Measurements from ENCODE around the gene UST.

UST gene

DNA sequence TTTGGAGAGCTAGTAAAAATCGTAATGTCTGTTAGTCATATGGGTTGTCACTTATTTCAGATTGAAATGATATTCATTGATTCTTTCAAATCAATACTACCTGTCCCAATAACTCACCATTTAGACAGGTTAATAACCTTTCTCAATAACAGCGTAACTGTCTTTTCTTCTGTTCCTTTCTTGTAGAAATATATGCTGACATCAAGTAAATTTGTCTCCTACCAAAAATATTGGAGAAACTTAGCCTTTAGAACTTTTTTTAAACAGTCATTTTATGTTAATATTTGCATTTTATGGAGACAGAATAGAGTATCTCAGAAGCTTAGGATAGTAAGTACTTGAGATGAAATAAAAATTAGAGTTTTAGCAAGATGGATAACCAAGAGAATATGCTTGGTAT, 278.2 kb downstream of the UST start:
- no peaks in the 10 kb centered on the region for H3K9me3 ChIP-seq (ENCODE audit: control insufficient read depth, low read length)
- no peak for DNase-seq (ENCODE audit: low read depth)
- H3K9ac ChIP-seq (ENCODE audit: low read length) = no peak overlapping the region
- no peaks in the 10 kb centered on the region for H3K27me3 ChIP-seq (replicated peaks; ENCODE audit: control insufficient read depth, insufficient read depth, low read length)
- peaks cover 6% of the 10 kb centered on the region for H3K4me1 ChIP-seq (ENCODE audit: control insufficient read depth, insufficient read depth, low read length)
- peaks cover 9% of the 10 kb centered on the region for H3K36me3 ChIP-seq (ENCODE audit: control insufficient read depth, insufficient read depth, low read length, severe bottlenecking)
- H3K4me3 ChIP-seq (ENCODE audit: low read length) = no peak overlapping the region

DNA sequence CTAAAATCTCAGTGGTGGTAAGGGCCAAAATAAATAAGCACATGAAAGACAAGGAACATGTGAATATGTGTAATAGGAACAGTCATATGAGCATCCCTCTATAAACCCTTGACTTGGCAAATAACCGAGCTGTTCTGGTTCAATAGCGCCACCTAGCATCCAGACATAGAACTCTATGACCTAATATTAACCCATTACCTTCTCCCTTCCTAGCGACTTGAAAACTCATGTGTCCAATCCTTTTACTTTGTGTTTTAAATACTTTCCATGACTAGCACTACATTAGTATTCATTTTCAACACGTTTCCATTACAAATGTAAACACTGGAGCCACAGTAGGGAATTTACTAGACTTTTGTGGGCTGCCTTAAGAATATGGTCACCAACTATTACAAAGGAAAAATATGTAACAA, 279.7 kb downstream of the UST start:
- H3K4me3 ChIP-seq (ENCODE audit: low read length) = no peak overlapping the region
- H3K9me3 ChIP-seq (ENCODE audit: control insufficient read depth, low read length) = no peaks in the 10 kb centered on the region
- H3K4me1 ChIP-seq (ENCODE audit: control insufficient read depth, insufficient read depth, low read length) = peaks cover 11% of the 10 kb centered on the region
- H3K36me3 ChIP-seq (ENCODE audit: control insufficient read depth, insufficient read depth, low read length, severe bottlenecking) = peaks cover 6% of the 10 kb centered on the region
- H3K9ac ChIP-seq (ENCODE audit: low read length) = peak overlapping the region; percentile 55
- DNase-seq (ENCODE audit: low read depth) = peak; percentile 87
- H3K27me3 ChIP-seq (replicated peaks; ENCODE audit: control insufficient read depth, insufficient read depth, low read length) = no peaks in the 10 kb centered on the region

DNA sequence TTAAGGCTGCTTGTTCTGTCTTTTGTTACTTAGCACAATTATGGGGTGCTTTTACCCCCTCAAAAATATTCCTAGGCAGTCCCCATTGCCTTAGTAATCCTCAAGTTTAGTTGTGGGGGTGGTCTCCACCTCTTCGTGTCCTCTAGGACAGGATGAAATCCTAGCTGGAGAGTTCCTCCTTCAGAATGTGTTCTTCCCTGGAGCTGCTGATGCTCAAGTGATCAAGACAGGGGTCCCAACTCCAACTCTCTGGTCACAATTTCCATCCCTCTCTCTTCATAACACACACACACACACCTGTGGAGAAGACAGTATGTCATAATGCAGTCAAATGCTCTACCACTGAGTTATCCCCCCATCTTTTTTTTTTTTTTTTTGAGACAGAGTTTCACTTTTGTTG, 280.7 kb downstream of the UST start:
- no peaks in the 10 kb centered on the region for H3K9me3 ChIP-seq (ENCODE audit: control insufficient read depth, low read length)
- no peaks in the 10 kb centered on the region for H3K27me3 ChIP-seq (replicated peaks; ENCODE audit: control insufficient read depth, insufficient read depth, low read length)
- H3K36me3 ChIP-seq (ENCODE audit: control insufficient read depth, insufficient read depth, low read length, severe bottlenecking) = no peaks in the 10 kb centered on the region
- no peak overlapping the region for H3K9ac ChIP-seq (ENCODE audit: low read length)
- peaks cover 21% of the 10 kb centered on the region for H3K4me1 ChIP-seq (ENCODE audit: control insufficient read depth, insufficient read depth, low read length)
- no peak for DNase-seq (ENCODE audit: low read depth)
- H3K4me3 ChIP-seq (ENCODE audit: low read length) = no peak overlapping the region

DNA sequence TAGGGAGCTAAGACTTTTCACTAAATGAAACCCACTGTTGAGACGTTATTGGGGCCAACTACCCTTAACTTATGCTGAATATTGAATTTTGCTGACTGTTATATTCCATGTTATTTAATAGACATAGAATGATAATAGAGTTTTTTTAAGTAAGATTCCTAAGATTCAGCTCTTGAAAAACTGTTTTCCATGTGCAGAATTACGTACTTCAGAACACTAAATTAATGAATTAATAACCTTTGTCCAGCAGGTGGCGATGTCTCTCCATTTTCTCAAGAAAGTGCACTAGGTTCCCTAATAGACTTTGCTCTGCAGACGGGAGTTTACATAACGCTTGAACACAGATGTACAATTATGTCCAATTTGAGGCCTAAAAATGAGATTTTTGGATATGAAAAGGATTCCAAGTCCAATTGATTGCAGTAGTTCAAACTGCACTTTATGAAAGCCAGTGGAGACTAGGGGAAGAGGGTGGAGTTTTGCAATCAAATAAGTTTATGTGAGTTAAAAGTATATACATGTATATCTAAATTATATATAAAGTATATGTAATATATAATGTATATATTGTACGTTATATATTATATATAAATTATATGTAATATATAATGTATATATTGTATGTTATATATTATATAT, 282.1 kb downstream of the UST start:
- peak; percentile 97 for DNase-seq (ENCODE audit: low read depth)
- no peaks in the 10 kb centered on the region for H3K36me3 ChIP-seq (ENCODE audit: control insufficient read depth, insufficient read depth, low read length, severe bottlenecking)
- no peak overlapping the region for H3K9ac ChIP-seq (ENCODE audit: low read length)
- no peaks in the 10 kb centered on the region for H3K27me3 ChIP-seq (replicated peaks; ENCODE audit: control insufficient read depth, insufficient read depth, low read length)
- H3K4me3 ChIP-seq (ENCODE audit: low read length) = no peak overlapping the region
- peaks cover 33% of the 10 kb centered on the region for H3K4me1 ChIP-seq (ENCODE audit: control insufficient read depth, insufficient read depth, low read length)
- H3K9me3 ChIP-seq (ENCODE audit: control insufficient read depth, low read length) = no peaks in the 10 kb centered on the region

GRCh38 chr6:149031201-149031858, 284.5 kb downstream of the UST start:
- peaks cover 47% of the 10 kb centered on the region for H3K4me1 ChIP-seq (ENCODE audit: control insufficient read depth, insufficient read depth, low read length)
- peak overlapping the region; percentile 86 for H3K9ac ChIP-seq (ENCODE audit: low read length)
- H3K36me3 ChIP-seq (ENCODE audit: control insufficient read depth, insufficient read depth, low read length, severe bottlenecking) = no peaks in the 10 kb centered on the region
- no peaks in the 10 kb centered on the region for H3K27me3 ChIP-seq (replicated peaks; ENCODE audit: control insufficient read depth, insufficient read depth, low read length)
- no peaks in the 10 kb centered on the region for H3K9me3 ChIP-seq (ENCODE audit: control insufficient read depth, low read length)
- no peak overlapping the region for H3K4me3 ChIP-seq (ENCODE audit: low read length)
- peak; percentile 37 for DNase-seq (ENCODE audit: low read depth)

DNA sequence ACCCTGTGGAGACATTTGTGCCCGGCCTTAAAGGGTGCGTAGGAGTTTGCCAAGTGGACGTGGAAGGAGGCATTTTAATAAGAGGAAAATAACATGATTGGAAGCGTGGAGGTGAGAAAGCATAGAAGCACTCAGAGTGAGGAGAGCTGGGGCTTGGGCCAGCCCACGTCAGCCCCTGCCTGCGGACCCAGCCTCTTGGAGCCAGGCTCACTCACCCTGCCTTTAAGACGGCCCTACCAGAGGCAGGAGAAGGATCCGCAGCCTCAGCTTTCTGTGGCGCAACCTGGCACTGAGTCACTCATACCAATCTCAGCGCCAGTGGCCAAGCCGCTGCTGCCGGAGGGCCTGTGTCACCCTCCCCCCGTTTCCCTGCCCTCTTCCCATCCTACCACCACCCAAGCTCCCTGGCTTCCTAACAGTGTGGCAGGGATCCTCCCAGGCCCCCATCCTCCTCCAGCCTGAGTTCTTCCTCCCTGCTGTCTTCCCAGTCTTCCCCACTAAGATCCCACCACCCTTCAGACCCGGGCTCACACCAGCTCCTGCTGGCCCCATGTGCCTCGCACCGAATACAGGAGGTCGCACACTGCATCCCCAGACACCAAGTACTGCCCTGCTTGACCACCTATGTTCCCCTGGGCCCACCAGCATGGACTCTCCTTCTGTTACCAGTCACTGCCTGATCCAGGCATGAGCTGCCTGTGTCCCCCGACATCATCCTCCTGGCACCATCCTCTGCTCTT, 285.2 kb downstream of the UST start:
- H3K9me3 ChIP-seq (ENCODE audit: control insufficient read depth, low read length) = no peaks in the 10 kb centered on the region
- H3K9ac ChIP-seq (ENCODE audit: low read length) = peak overlapping the region; percentile 86
- H3K4me1 ChIP-seq (ENCODE audit: control insufficient read depth, insufficient read depth, low read length) = peaks cover 49% of the 10 kb centered on the region
- DNase-seq (ENCODE audit: low read depth) = peak; percentile 52
- no peaks in the 10 kb centered on the region for H3K27me3 ChIP-seq (replicated peaks; ENCODE audit: control insufficient read depth, insufficient read depth, low read length)
- H3K36me3 ChIP-seq (ENCODE audit: control insufficient read depth, insufficient read depth, low read length, severe bottlenecking) = no peaks in the 10 kb centered on the region
- H3K4me3 ChIP-seq (ENCODE audit: low read length) = peak overlapping the region; percentile 12

DNA sequence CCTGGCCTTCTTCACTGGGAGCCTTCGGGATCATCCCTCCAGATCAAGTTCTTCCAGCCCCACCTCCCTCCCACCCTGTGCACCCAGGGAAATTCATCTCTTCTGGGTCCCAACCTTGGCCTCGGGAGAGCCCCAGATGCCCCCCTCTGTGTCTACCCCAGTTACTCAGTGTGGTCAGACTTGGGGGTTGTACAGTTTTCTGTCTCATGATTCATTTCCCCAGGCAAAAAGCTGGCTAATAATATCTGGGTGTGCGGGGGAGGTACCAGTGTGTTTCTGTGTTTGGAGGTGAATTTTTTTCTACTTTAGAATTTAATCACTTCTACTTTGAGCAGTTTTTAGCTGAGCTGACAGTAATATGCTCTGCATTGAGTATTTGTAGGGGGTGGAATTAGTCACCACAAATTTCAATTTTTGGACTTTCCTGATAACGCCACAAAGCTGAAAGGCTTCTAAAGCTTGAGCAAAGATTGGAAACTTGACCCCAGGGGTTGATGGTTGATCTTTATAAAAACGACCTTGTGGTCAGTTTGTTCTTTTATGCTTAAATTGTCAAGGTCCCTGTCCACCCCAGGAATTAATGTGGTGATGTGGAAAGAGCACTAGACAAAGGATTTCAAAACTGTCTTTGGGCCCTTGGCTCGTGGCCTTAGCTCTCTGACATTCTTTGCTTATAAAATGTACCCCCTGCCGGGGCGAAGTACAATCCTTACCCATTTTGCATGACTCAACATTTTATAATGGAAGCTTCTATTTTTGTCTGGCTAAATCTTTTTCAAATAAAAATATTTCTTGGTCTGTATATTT, 286.0 kb downstream of the UST start:
- DNase-seq (ENCODE audit: low read depth) = peak; percentile 92
- H3K4me1 ChIP-seq (ENCODE audit: control insufficient read depth, insufficient read depth, low read length) = peaks cover 51% of the 10 kb centered on the region
- H3K9me3 ChIP-seq (ENCODE audit: control insufficient read depth, low read length) = no peaks in the 10 kb centered on the region
- no peaks in the 10 kb centered on the region for H3K36me3 ChIP-seq (ENCODE audit: control insufficient read depth, insufficient read depth, low read length, severe bottlenecking)
- H3K9ac ChIP-seq (ENCODE audit: low read length) = peak overlapping the region; percentile 86
- no peaks in the 10 kb centered on the region for H3K27me3 ChIP-seq (replicated peaks; ENCODE audit: control insufficient read depth, insufficient read depth, low read length)
- H3K4me3 ChIP-seq (ENCODE audit: low read length) = peak overlapping the region; percentile 12

DNA sequence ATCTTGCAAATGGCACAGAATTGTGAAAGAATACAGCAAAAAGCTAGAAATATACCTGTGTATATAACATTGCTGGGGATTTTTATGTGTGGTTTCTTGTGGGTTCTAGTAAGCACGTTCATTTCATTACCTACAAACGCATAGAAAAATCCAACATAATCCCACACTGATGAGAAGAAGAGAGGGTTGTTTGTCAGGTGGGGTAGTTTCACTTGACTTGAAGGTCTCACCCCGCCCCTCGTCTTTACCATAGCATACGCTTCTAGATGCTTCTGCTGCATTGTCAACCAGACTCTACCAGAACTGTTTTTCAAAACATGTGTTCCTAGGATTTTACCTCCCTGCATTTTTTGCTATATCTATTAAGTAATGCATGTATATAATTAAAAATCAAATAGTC, 286.6 kb downstream of the UST start:
- Histone ChIP-seq H3K4me3 (ENCODE audit: low read length) (no peak overlapping the region), H3K27me3 (replicated peaks; ENCODE audit: control insufficient read depth, insufficient read depth, low read length) (no peaks in the 10 kb centered on the region), H3K4me1 (ENCODE audit: control insufficient read depth, insufficient read depth, low read length) (peaks cover 51% of the 10 kb centered on the region), H3K36me3 (ENCODE audit: control insufficient read depth, insufficient read depth, low read length, severe bottlenecking) (no peaks in the 10 kb centered on the region), H3K9me3 (ENCODE audit: control insufficient read depth, low read length) (no peaks in the 10 kb centered on the region), H3K9ac (ENCODE audit: low read length) (peak overlapping the region; percentile 68)
- no peak for DNase-seq (ENCODE audit: low read depth)

GRCh38 chr6:149035766-149036165, 288.9 kb downstream of the UST start:
- DNase-seq (ENCODE audit: low read depth) = no peak

DNA sequence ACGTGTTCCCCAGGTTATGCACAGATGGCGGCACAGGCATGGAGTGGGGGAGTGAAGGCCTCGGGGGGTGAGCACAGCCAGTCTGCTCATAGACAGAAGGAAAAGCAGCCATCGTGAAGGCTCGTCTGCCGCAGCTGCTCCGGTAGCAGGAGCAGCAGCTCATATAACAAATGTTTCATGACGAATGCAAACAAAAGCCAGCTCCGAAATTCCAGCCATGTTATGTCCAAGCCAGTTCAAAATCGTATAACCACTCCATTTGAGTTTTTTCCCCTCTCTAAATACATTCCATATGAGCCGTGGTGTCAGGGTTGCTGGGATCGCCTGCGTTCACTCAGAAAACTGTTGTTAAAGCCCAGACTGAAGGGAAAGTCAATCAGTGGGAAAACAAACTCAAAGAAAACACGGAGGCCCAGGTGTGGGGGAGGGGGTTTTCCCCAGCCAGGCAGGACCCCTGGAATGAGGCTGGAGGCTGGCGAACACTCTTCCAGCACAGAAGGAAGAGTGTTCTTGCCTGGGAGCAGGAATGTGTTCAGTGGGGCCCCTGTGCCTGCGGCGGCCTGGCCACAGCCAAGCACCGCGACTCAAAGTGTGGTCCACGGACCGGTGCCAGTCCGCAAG, 290.3 kb downstream of the UST start:
- peaks cover 33% of the 10 kb centered on the region for H3K4me1 ChIP-seq (ENCODE audit: control insufficient read depth, insufficient read depth, low read length)
- H3K27me3 ChIP-seq (replicated peaks; ENCODE audit: control insufficient read depth, insufficient read depth, low read length) = no peaks in the 10 kb centered on the region
- peak; percentile 81 for DNase-seq (ENCODE audit: low read depth)
- H3K36me3 ChIP-seq (ENCODE audit: control insufficient read depth, insufficient read depth, low read length, severe bottlenecking) = no peaks in the 10 kb centered on the region
- H3K4me3 ChIP-seq (ENCODE audit: low read length) = no peak overlapping the region
- H3K9ac ChIP-seq (ENCODE audit: low read length) = no peak overlapping the region
- no peaks in the 10 kb centered on the region for H3K9me3 ChIP-seq (ENCODE audit: control insufficient read depth, low read length)

More at GRCh38 chr6:149035766-149036165, 288.9 kb downstream of the UST start:
- no peaks in the 10 kb centered on the region for H3K9me3 ChIP-seq (ENCODE audit: control insufficient read depth, low read length)
- H3K27me3 ChIP-seq (replicated peaks; ENCODE audit: control insufficient read depth, insufficient read depth, low read length) = no peaks in the 10 kb centered on the region
- no peak overlapping the region for H3K9ac ChIP-seq (ENCODE audit: low read length)
- no peak overlapping the region for H3K4me3 ChIP-seq (ENCODE audit: low read length)
- peaks cover 43% of the 10 kb centered on the region for H3K4me1 ChIP-seq (ENCODE audit: control insufficient read depth, insufficient read depth, low read length)
- no peaks in the 10 kb centered on the region for H3K36me3 ChIP-seq (ENCODE audit: control insufficient read depth, insufficient read depth, low read length, severe bottlenecking)
